ENCODE results near the gene NSD2. TPM values are rescaled to one million over a fixed set of nuclear protein-coding genes. Genes with fewer than 3 reads are reported as not detected.

NSD2 gene
- total and polyA plus RNA-seq, 12 donors, result 11.1 to 187 (median 25.2) TPM

- intact Hi-C loops (cut with DNase I), result no loop called here
Observed at GRCh38 chr4:1988327-1988724, 117.1 kb downstream of the NSD2 start.

DNA sequence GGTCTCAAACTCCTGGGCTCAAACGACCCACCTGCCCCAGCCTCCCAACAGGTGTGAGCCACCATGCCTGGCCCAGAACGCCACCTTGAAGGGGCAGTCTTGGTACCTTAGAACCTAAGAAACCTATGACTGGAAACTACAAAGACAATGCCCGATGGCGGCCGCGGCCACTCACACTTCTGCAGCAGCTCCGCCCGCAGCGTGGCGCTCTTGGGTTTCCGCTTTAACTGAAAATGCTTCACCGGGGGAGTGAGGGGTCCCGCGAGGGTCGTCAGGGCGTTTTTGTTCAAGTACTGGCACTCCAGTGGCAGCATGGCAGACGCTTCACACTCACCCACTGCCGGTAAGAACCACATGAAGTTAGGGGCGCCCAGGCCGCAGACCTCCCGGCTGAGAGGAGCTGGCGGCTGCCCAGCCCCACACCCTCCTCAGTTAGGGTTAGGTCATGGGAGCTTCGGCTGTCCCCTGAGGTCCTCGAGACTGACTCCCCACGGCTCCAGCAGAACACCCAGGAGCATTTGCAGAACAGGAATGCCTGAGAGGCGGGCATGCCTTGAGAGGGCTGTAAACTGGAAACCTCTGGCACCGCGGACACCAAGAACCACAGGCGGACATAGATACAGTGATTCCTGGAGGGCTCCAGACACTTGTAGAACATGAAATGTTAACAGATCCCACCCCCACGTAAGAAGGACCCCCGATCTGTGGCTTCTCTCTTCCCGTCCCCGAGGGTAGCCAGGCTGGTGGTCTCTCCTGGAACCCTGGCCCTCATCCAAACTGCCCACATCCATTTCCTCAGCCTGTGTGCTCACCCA is 118.5 kb downstream of the NSD2 start:
- intact Hi-C loops (cut with DNase I), result no loop called here
- no peak for DNase-seq
- Histone ChIP-seq H3K36me3 (replicated peaks in 1 of 2) (peaks cover 0 to 59% of the 10 kb centered on the region in 2 donors), H3K4me3 (no peak overlapping the region), H3K27ac (no peak overlapping the region), H3K27me3 (no peaks in the 10 kb centered on the region), H3K4me1 (replicated peaks in 1 of 2) (peaks cover 0 to 2% of the 10 kb centered on the region in 2 donors), H3K9me3 (replicated peaks in 1 of 3) (no peaks in the 10 kb centered on the region)
- 89 to 96% (median 95%) methylated on average over 10 to 33 of the region's 33 CpGs for WGBS, 4 donors
- TF ChIP-seq POLR2A (IDR thresholded peaks at IDR 0.05) (no peak), CTCF (IDR thresholded peaks at IDR 0.05) (no peak)

More at GRCh38 chr4:1988327-1988724, 117.1 kb downstream of the NSD2 start:
- Histone ChIP-seq H3K9me3 (replicated peaks in 1 of 3) (no peaks in the 10 kb centered on the region), H3K4me1 (replicated peaks in 1 of 2) (peaks cover 0 to 8% of the 10 kb centered on the region in 2 donors), H3K4me3 (no peak overlapping the region), H3K27ac (no peak overlapping the region), H3K36me3 (replicated peaks in 1 of 2) (peaks cover 0 to 73% of the 10 kb centered on the region in 2 donors), H3K27me3 (no peaks in the 10 kb centered on the region)
- no peak for DNase-seq
- no peak for TF ChIP-seq POLR2A (IDR thresholded peaks at IDR 0.05)
- TF ChIP-seq CTCF (IDR thresholded peaks at IDR 0.05), result no peak
- 90 to 94% (median 92%) methylated on average over 11 to 12 of the region's 12 CpGs for WGBS, 4 donors

DNA sequence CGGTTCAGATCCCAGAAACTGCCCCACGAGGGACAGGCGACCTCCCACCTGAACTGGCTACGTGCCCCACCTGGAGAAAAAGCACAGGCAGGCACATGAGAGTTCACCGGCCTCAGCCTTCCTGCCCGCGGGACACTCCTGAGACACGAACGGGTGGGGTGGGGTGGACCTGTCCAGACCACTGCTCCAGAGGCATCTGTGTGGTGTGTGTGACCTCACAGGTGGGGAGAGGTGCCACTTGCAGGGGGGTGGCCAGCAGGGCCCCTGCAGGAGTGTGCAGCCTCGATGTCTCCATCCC is 119.1 kb downstream of the NSD2 start:
- no peak for DNase-seq
- H3K36me3 ChIP-seq (replicated peaks in 1 of 2), result peaks cover 0 to 55% of the 10 kb centered on the region in 2 donors
- no peak for TF ChIP-seq CTCF (IDR thresholded peaks at IDR 0.05)
- intact Hi-C loops (cut with DNase I), result no loop called here
- no peaks in the 10 kb centered on the region for H3K9me3 ChIP-seq (replicated peaks in 1 of 3)
- no peaks in the 10 kb centered on the region for H3K27me3 ChIP-seq
- no peak overlapping the region for H3K4me3 ChIP-seq
- H3K4me1 ChIP-seq (replicated peaks in 1 of 2), result no peaks in the 10 kb centered on the region
- H3K27ac ChIP-seq, result no peak overlapping the region
- 82 to 97% (median 89%) methylated on average over 5 to 10 of the region's 10 CpGs for WGBS, 4 donors

DNA sequence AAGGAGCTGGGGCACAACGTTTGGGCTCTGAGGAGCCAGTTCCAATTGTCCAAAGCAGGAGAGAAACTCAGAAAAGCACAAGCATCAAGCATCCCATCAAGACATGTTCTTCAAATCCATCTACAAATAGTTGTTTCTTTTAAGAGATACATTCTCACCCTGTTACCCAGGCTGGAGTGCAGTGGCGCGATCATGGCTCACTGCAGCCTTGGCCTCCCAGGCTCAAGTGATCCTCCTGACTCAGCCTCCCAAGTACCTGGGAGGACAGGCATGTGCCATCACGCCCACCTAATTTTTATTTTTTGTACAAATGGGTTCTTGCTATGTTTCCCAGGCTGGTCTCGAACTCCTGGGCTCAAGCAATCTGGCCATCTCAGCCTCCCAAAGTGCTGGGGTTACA is 119.5 kb downstream of the NSD2 start:
- peaks cover 0 to 52% of the 10 kb centered on the region in 2 donors for H3K36me3 ChIP-seq (replicated peaks in 1 of 2)
- 81 to 90% (median 88%) methylated on average over 5 of the region's 5 CpGs for WGBS, 4 donors
- no peaks in the 10 kb centered on the region for H3K9me3 ChIP-seq (replicated peaks in 1 of 3)
- DNase-seq, result no peak
- no peaks in the 10 kb centered on the region for H3K4me1 ChIP-seq (replicated peaks in 1 of 2)
- TF ChIP-seq POLR2A (IDR thresholded peaks at IDR 0.05), result no peak
- TF ChIP-seq CTCF (IDR thresholded peaks at IDR 0.05), result no peak
- H3K27me3 ChIP-seq, result no peaks in the 10 kb centered on the region
- H3K27ac ChIP-seq, result no peak overlapping the region
- intact Hi-C loops (cut with DNase I), result no loop called here
- no peak overlapping the region for H3K4me3 ChIP-seq
